Measurements from ENCODE around the gene DNAJC21. TPM values are rescaled to one million over a fixed set of nuclear protein-coding genes. Genes with fewer than 3 reads are reported as not detected.

DNAJC21 gene
- total and polyA plus RNA-seq, 10 of the 15 experiments (the other 5 are each of a cell fraction or from before 2014, with no cell fraction given) = 9.2 to 53.5 (median 23.7) TPM

DNA sequence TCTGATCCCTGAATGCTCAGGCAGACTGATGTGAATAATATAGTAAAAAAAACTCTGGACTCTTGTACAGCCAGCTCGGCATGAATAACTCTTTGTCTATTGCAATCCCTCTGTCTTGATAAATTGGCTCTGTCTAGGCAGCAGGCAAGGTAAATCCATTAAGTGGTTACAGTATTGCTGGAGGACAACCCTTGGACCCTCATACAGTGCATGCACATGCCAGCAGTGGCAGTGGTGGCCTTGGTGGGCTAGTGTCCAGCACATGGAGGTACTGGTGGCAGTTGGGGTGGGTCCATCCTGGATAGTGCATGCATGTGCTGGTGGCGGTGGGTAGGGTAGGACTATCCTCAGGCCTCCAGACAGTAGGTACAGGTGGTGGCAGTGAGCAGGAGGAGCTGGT is 38.9 kb downstream of the DNAJC21 start:
- WGBS (ENCODE audit: insufficient coverage, insufficient replicate concordance, low lambda C conversion rate, missing lambda C conversion rate) = 97% methylated on average over 2 of the region's 2 CpGs
- Histone ChIP-seq H2AFZ (ENCODE audit: control insufficient read depth, low read depth, low read length) (no peak overlapping the region), H3K4me2 (ENCODE audit: control insufficient read depth, insufficient read depth) (no peak overlapping the region), H3K4me1 (ENCODE audit: control insufficient read depth, insufficient read depth, low read length) (no peaks in the 10 kb centered on the region), H3K4me3 (no peak overlapping the region), H3K9ac (ENCODE audit: control insufficient read depth, insufficient read depth, low read length) (no peak overlapping the region), H3K79me2 (ENCODE audit: control insufficient read depth, insufficient read depth, low read length) (no peaks in the 10 kb centered on the region), H3K27me3 (replicated peaks in 1 of 2; ENCODE audit: control insufficient read depth in 2 of 2, insufficient read depth in 2 of 2, low read length in 1 of 2) (no peaks in the 10 kb centered on the region), H3K27ac (ENCODE audit: control insufficient read depth, insufficient read depth) (no peak overlapping the region), H3K36me3 (ENCODE audit: control insufficient read depth in 2 of 2, insufficient read depth in 2 of 2, low read length in 1 of 2) (no peaks in the 10 kb centered on the region; a peak in 1 of 4 replicates), H4K20me1 (ENCODE audit: control insufficient read depth, insufficient read depth) (no peaks in the 10 kb centered on the region), H3K9me3 (replicated peaks; ENCODE audit: control insufficient read depth, insufficient read depth, low read length) (no peaks in the 10 kb centered on the region; the same call in 1 of the 3 replicates)
- ChIA-PET SMC1A (ENCODE audit: uncharacterized antibody, unreplicated experiment) (interaction anchor here (5.8 kb wide), 1 partner anchor 34 kb away, joined by 25 read pairs; no protein-coding TSS in a partner anchor), CTCF (interaction anchor here (1.0 to 3.9 kb wide), 2 partner anchors 10 to 33 kb away, joined by 3 to 20 read pairs; no protein-coding TSS in a partner anchor), POLR2A (interaction anchor here (1.2 kb wide), 1 partner anchor 38 kb away, joined by 4 read pairs; no protein-coding TSS in a partner anchor), RAD21 (ENCODE audit: unreplicated experiment) (interaction anchor here (0.8 kb wide), 2 partner anchors 9 to 35 kb away, joined by 3 to 4 read pairs; no protein-coding TSS in a partner anchor)
- FAIRE-seq = no peak
- no peak for ATAC-seq
- BruUV-seq (replicated peaks) = no TSS peak
- no peak for TF ChIP-seq NRF1 (conservative IDR thresholded peaks at IDR 0.05; ENCODE audit: low read depth, low read length)
- TF ChIP-seq TARDBP (IDR thresholded peaks at IDR 0.05; ENCODE audit: borderline replicate concordance) = no peak
- TF ChIP-seq, protein P1, sequence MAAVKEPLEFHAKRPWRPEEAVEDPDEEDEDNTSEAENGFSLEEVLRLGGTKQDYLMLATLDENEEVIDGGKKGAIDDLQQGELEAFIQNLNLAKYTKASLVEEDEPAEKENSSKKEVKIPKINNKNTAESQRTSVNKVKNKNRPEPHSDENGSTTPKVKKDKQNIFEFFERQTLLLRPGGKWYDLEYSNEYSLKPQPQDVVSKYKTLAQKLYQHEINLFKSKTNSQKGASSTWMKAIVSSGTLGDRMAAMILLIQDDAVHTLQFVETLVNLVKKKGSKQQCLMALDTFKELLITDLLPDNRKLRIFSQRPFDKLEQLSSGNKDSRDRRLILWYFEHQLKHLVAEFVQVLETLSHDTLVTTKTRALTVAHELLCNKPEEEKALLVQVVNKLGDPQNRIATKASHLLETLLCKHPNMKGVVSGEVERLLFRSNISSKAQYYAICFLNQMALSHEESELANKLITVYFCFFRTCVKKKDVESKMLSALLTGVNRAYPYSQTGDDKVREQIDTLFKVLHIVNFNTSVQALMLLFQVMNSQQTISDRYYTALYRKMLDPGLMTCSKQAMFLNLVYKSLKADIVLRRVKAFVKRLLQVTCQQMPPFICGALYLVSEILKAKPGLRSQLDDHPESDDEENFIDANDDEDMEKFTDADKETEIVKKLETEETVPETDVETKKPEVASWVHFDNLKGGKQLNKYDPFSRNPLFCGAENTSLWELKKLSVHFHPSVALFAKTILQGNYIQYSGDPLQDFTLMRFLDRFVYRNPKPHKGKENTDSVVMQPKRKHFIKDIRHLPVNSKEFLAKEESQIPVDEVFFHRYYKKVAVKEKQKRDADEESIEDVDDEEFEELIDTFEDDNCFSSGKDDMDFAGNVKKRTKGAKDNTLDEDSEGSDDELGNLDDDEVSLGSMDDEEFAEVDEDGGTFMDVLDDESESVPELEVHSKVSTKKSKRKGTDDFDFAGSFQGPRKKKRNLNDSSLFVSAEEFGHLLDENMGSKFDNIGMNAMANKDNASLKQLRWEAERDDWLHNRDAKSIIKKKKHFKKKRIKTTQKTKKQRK (IDR thresholded peaks at IDR 0.05; ENCODE audit: low read depth, low read length) = no peak
- TF ChIP-seq HDGF (IDR thresholded peaks at IDR 0.05) = no peak
- no peak for TF ChIP-seq POLR2A (IDR thresholded peaks at IDR 0.05; ENCODE audit: low read depth, low read length)
- TF ChIP-seq CREM (IDR thresholded peaks at IDR 0.05; ENCODE audit: low read depth) = no peak
- no peak for TF ChIP-seq EP300 (IDR thresholded peaks at IDR 0.05; ENCODE audit: borderline replicate concordance in 1 of 2, control insufficient read depth in 1 of 2, low read depth in 2 of 2, low read length in 2 of 2)
- TF ChIP-seq MEF2A (IDR thresholded peaks at IDR 0.05; ENCODE audit: insufficient read depth, low read depth, low read length) = no peak
- no peak for TF ChIP-seq IKZF1 (conservative IDR thresholded peaks at IDR 0.05)
- TF ChIP-seq CBFB (IDR thresholded peaks at IDR 0.05; ENCODE audit: low read depth) = no peak
- no peak for TF ChIP-seq GATAD2B (conservative IDR thresholded peaks at IDR 0.05; ENCODE audit: low read depth)
- no peak for TF ChIP-seq NFIC (IDR thresholded peaks at IDR 0.05; ENCODE audit: low read depth, low read length)
- TF ChIP-seq, protein P2, sequence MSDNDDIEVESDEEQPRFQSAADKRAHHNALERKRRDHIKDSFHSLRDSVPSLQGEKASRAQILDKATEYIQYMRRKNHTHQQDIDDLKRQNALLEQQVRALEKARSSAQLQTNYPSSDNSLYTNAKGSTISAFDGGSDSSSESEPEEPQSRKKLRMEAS (IDR thresholded peaks at IDR 0.05; ENCODE audit: low read depth, low read length) = no peak
- TF ChIP-seq RAD21 (IDR thresholded peaks at IDR 0.05; ENCODE audit: insufficient read depth, low read depth, low read length) = no peak
- no peak for TF ChIP-seq JUNB (IDR thresholded peaks at IDR 0.05)
- TF ChIP-seq SMC3 (IDR thresholded peaks at IDR 0.05; ENCODE audit: borderline replicate concordance, low read length) = no peak
- TF ChIP-seq MYC (IDR thresholded peaks at IDR 0.05; ENCODE audit: insufficient read depth, insufficient read length, insufficient replicate concordance, low read length, severe bottlenecking) = no peak
- TF ChIP-seq CHD4 (IDR thresholded peaks at IDR 0.05) = no peak
- in situ Hi-C loops (cut with MboI) (no loop called here), intact Hi-C loops (cut with micrococcal nuclease; ENCODE audit: unreplicated experiment) (no loop called here)
- no peak for DNase-seq (ENCODE audit: low read depth, low spot score)
